ENCODE data around the gene RNF227. TPM values are rescaled to one million over a fixed set of nuclear protein-coding genes. Genes with fewer than 3 reads are reported as not detected.

Gene RNF227
- total RNA-seq, 1 donor from 2014 or later: 3.0 TPM

DNA sequence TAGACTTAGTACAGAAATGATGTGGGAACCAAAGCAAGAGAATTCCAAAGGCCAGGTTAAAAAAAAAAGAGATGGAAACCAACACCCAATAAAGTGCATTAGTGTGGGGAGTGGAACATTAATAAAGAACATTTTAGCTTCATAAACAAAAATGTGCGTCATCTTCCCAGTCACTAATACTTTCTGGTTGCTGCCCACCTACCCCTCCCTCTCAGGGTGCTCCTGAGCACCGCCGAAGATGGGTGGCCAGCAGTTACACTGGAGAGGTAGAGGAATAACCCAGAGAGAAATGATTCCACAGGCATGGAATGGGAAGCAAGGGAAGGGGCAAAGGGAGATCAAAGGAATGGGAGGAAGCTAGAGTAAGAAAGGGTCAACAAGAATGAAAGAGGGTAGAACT is 33.5 kb downstream of the RNF227 start:
- no peak for TF ChIP-seq CTCF (IDR thresholded peaks at IDR 0.05)
- no peaks in the 10 kb centered on the region for H3K27me3 Mint-ChIP-seq (ENCODE audit: unreplicated experiment)
- H3K27ac Mint-ChIP-seq (ENCODE audit: unreplicated experiment): no peak overlapping the region
- H3K4me1 Mint-ChIP-seq (ENCODE audit: unreplicated experiment): peaks cover 3% of the 10 kb centered on the region
- H3K4me3 Mint-ChIP-seq (ENCODE audit: unreplicated experiment): no peak overlapping the region
- no peaks in the 10 kb centered on the region for H3K36me3 Mint-ChIP-seq (ENCODE audit: unreplicated experiment)
- no peak for DNase-seq (ENCODE audit: extremely low spot score, unreplicated experiment)
- H3K9me3 Mint-ChIP-seq (ENCODE audit: unreplicated experiment): no peaks in the 10 kb centered on the region

GRCh38 chr17:7882068-7882467 is 34.0 kb downstream of the RNF227 start:
- no peak for DNase-seq (ENCODE audit: extremely low spot score, unreplicated experiment)
- H3K9me3 Mint-ChIP-seq (ENCODE audit: unreplicated experiment): no peaks in the 10 kb centered on the region
- no peaks in the 10 kb centered on the region for H3K27me3 Mint-ChIP-seq (ENCODE audit: unreplicated experiment)
- no peak for TF ChIP-seq CTCF (IDR thresholded peaks at IDR 0.05)
- H3K4me1 Mint-ChIP-seq (ENCODE audit: unreplicated experiment): peaks cover 3% of the 10 kb centered on the region
- no peak overlapping the region for H3K4me3 Mint-ChIP-seq (ENCODE audit: unreplicated experiment)
- H3K36me3 Mint-ChIP-seq (ENCODE audit: unreplicated experiment): no peaks in the 10 kb centered on the region
- no peak overlapping the region for H3K27ac Mint-ChIP-seq (ENCODE audit: unreplicated experiment)

DNA sequence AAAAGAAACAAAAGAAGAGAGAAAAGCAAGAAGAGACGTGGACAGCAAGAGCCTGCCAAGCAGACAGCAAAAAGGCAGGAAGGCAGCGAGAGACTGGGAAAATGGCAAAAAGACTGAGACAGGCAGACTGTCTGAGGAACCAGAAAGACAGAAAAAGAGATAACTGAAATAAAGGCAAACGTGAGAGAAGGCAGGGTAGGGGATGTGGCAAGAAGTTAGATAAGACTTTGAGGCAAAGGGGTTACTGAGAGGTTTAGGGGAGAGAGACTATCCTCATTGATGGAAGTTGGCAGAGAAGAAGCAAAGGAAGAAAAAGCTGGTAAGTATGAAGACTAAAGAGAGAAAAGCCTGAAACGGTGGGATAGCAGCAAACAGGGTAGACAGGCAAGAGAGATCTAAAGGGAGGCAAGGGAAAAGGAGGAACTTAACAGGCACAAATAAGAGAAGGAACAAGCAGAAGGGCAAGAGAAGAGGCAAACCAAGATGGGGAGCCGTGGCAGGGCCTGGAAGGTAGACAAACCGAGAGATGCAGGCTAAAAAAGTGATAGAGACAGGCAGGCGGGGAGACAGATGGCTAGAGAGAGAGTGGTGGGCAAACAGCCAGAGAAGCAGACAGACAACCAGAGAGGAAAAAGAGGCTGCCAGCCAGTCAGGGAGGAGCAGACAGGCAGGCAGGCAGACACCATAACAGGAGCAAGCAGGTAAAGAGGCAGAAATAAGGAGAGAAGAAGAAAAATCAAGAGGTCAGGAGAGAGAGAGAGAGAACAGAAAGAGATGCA is 34.6 kb downstream of the RNF227 start:
- H3K4me3 Mint-ChIP-seq (ENCODE audit: unreplicated experiment): no peak overlapping the region
- peaks cover 3% of the 10 kb centered on the region for H3K4me1 Mint-ChIP-seq (ENCODE audit: unreplicated experiment)
- no peaks in the 10 kb centered on the region for H3K27me3 Mint-ChIP-seq (ENCODE audit: unreplicated experiment)
- no peak overlapping the region for H3K27ac Mint-ChIP-seq (ENCODE audit: unreplicated experiment)
- H3K9me3 Mint-ChIP-seq (ENCODE audit: unreplicated experiment): no peaks in the 10 kb centered on the region
- H3K36me3 Mint-ChIP-seq (ENCODE audit: unreplicated experiment): peaks cover 2% of the 10 kb centered on the region
- no peak for DNase-seq (ENCODE audit: extremely low spot score, unreplicated experiment)
- no peak for TF ChIP-seq CTCF (IDR thresholded peaks at IDR 0.05)

GRCh38 chr17:7880076-7880868 is 35.8 kb downstream of the RNF227 start:
- H3K9me3 Mint-ChIP-seq (ENCODE audit: unreplicated experiment): no peaks in the 10 kb centered on the region
- DNase-seq (ENCODE audit: extremely low spot score, unreplicated experiment): no peak
- H3K36me3 Mint-ChIP-seq (ENCODE audit: unreplicated experiment): peaks cover 7% of the 10 kb centered on the region
- no peak overlapping the region for H3K27ac Mint-ChIP-seq (ENCODE audit: unreplicated experiment)
- H3K4me3 Mint-ChIP-seq (ENCODE audit: unreplicated experiment): no peak overlapping the region
- TF ChIP-seq CTCF (IDR thresholded peaks at IDR 0.05): no peak
- H3K4me1 Mint-ChIP-seq (ENCODE audit: unreplicated experiment): peaks cover 2% of the 10 kb centered on the region
- H3K27me3 Mint-ChIP-seq (ENCODE audit: unreplicated experiment): no peaks in the 10 kb centered on the region

- no peak overlapping the region for H3K4me3 Mint-ChIP-seq (ENCODE audit: unreplicated experiment)
- peaks cover 22% of the 10 kb centered on the region for H3K36me3 Mint-ChIP-seq (ENCODE audit: unreplicated experiment)
- H3K27ac Mint-ChIP-seq (ENCODE audit: unreplicated experiment): no peak overlapping the region
- H3K27me3 Mint-ChIP-seq (ENCODE audit: unreplicated experiment): no peaks in the 10 kb centered on the region
- no peak for TF ChIP-seq CTCF (IDR thresholded peaks at IDR 0.05)
- DNase-seq (ENCODE audit: extremely low spot score, unreplicated experiment): no peak
- no peaks in the 10 kb centered on the region for H3K4me1 Mint-ChIP-seq (ENCODE audit: unreplicated experiment)
- H3K9me3 Mint-ChIP-seq (ENCODE audit: unreplicated experiment): no peaks in the 10 kb centered on the region
Observed at GRCh38 chr17:7878234-7878633, 37.9 kb downstream of the RNF227 start.

All from osteocyte (in vitro differentiated cells).